Neural progenitor cell (in vitro differentiated cells): Measurements from ENCODE around the gene PRR20B.
"Not testable (repeated sequence)": the region's sequence is repeated elsewhere in the genome, so short reads cannot be mapped to it uniquely, and the experiment has no call there.

Experiments used
- CTCF ChIP-seq: fragments of 200-600 bp; sonication (generic); IDR thresholded peaks from 2 replicates; pipeline ENCODE4 v1.5.1; 2017; ENCODE audit warnings: antibody characterized with exemption, mild to moderate bottlenecking
- EZH2phosphoT487 ChIP-seq: fragments of 200-600 bp; sonication (generic); IDR thresholded peaks from 2 replicates; pipeline ENCODE4 v1.6.1; 2017; ENCODE audit warnings: antibody characterized with exemption

GRCh38 chr13:57160332-57160731, 13.0 kb downstream of the PRR20B start, which contains the start of gene PRR20D:
- TF ChIP-seq CTCF, EZH2phosphoT487: not testable (repeated sequence)
